GM19324 (cell line): ENCODE measurements around the gene UBE2U.

Experiments
- ATAC-seq: cut with Tn5 transposase; IDR thresholded peaks from one replicate; pipeline ENCODE4 v1.9.1; 2021; ENCODE audit warnings: mild to moderate bottlenecking, moderate library complexity; ENCODE audit not compliant: unreplicated experiment, low FRiP score

Gene UBE2U, protein sequence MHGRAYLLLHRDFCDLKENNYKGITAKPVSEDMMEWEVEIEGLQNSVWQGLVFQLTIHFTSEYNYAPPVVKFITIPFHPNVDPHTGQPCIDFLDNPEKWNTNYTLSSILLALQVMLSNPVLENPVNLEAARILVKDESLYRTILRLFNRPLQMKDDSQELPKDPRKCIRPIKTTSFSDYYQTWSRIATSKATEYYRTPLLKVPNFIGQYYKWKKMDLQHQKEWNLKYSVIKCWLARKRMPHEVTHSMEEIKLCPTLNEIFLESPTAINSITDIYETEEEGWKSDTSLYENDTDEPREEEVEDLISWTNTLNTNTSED

DNA sequence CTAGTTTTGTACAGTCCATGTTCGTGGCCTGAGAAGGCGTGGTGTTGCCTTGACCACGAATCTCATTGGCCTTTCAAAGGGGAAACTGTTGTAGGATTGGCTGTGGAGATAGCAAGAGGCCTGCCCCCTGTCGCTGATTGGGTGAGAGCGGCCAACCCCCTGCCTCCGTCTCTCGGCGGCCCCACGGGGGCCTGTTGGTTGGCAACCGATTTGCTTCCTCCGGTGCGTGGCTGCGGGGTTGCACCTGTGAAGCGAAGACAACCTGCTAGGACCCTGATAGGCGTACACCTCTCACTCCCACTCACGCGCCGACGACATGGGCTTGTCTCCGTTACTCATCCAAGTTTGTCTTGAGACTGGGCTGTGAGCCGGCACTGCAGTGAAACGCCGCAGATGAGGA lies at the start of gene UBE2U:
Gene UBE2U, plus strand, starts transcription at position 204 of the 400 bp plus-strand sequence. CDS start 428 bp downstream, outside the sequence.
- no peak for ATAC-seq

GRCh38 chr1:64155278-64155677 lies 48.1 kb upstream of the UBE2U start:
- ATAC-seq = no peak

DNA sequence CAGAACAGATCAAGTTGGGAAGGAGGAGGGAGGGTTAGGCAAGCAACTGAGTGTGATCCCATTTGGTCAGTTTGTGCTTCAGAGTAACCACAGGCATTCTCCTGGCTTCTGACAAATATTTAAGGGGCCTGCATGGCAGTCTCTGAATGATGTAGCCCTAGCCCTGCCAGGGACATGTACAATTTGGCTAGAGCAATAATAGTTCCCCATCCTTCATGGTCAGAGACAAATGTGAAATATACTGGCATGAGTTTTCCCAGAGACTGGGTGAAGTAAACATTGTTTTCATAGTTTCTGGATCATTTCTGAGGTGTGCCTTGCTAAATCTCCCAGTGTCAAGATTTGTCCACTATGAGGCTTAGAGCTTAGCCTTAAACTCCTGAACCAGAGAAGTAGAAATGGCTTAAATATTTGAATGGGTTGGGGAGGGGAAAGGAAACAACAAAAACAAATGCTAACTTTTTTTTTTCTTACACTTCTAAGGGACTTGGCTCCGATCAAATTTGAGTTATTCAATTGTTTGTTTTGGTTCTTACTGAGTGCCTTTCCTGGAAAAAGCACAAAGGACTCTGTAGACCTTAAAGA lies 42.0 kb upstream of the UBE2U start:
- ATAC-seq = no peak

DNA sequence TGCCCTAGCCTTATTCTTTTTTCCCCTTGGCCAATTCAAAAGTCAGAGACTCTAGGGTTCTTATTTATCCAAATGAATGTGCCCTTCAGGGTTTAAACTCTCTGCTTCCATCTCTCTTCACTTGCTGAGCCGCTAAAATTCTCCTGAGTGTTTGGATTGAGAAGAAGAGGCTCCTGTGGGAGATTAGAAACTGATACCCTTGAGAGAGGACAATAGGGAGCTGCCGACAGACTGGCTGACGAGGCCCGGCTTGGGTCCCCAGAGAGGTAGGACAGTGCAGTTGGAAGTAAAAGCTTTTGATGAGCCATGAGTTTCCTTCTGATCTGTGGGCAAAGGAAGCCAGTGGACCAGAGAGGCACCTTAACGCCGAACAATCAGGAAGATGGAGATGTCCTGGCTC lies 41.3 kb upstream of the UBE2U start:
- no peak for ATAC-seq

- ATAC-seq = no peak
Measured at GRCh38 chr1:64162804-64163203, 40.6 kb upstream of the UBE2U start.

- no peak for ATAC-seq
Measured at GRCh38 chr1:64163431-64163830, 40.0 kb upstream of the UBE2U start.

DNA sequence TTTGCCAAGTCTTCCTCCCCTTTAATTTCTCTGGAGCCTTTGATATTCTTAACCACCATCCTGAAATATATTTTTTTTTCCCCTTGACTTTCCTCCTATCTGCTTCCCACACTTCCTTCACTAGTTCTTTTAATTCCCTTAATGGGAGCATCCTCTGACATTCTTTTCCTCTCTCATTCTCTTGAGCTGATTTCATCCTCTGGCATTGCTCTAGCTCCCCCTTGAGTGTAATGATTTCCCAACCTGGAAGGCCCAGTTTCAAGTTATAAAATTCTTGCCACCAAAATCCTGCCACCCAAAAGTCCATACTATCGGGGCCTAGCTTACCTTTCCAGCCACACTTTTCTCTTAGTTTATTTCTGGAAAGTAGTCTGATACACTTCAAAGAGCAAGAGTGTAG lies 39.5 kb upstream of the UBE2U start:
- no peak for ATAC-seq

GRCh38 chr1:64166629-64167028 lies 36.8 kb upstream of the UBE2U start:
- no peak for ATAC-seq

DNA sequence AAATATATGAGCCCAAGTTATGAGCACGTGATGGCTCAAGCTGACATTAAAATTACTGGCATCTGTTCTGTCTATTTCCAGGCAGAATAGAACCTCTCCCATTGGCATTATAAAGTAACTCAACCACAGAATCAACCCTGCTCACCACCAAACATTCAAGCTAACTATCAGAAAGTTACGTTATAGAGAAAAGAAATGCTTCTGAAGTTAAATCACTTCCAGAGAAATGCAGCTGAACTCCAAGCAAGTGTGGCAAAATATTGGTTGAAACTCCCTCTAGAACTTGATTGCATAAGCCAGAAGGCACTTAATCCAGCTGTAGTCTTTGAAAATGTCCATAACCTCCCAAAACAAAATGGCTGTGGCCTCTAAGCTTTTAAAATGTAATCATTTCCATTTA lies 36.2 kb upstream of the UBE2U start:
- ATAC-seq = no peak

- no peak for ATAC-seq
Measured at GRCh38 chr1:64171246-64171645, 32.2 kb upstream of the UBE2U start.

- no peak for ATAC-seq
Measured at GRCh38 chr1:64171797-64172281, 31.6 kb upstream of the UBE2U start.

DNA sequence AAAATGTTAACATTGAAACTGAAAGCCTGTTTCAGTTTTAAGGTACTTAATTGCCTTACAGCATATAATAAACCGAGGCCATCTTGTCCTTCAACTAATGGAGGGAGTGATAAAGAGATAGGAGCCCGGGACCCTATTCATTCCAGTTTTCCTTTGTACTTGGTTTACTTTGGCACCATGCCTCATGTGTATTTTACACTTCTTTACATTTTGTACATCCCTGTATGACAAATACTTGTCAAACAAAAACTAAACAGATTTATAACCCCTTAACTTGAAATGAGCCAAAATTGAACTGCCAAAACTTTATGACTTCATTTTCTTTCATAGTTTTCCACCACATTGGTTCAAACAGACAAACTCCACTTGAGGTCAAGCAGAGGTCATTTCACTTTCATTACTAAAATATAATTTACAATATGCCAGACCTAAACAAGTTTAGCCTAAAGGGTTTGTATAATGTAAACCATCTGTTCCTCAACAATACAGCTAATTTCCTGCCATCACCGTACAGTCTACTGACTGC lies 30.9 kb upstream of the UBE2U start:
- ATAC-seq = no peak

- no peak for ATAC-seq
Measured at GRCh38 chr1:64173336-64173940, 30.0 kb upstream of the UBE2U start.

GRCh38 chr1:64175639-64176038 lies 27.8 kb upstream of the UBE2U start:
- no peak for ATAC-seq

GRCh38 chr1:64176659-64177058 lies 26.8 kb upstream of the UBE2U start:
- no peak for ATAC-seq

DNA sequence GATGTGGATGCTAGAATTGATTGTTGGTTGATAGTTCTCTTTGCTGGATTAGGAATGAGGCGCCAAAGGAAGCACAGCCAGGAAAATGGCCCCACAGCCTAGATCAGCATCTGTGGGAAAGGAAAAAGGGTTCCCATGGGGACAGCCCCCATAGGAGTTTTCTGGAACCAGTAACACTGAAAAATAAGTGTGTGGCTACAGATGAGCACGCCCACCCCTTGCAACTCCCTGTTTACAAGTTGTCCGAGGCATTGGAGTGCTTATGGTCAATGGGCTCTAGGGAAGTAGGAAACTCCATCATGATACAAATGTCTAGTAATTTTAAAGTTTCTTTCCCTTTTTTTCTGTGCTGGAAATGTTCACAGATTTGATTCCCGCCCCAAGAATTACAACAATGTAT lies 23.8 kb upstream of the UBE2U start:
- ATAC-seq = no peak

GRCh38 chr1:64182207-64182606 lies 21.2 kb upstream of the UBE2U start:
- ATAC-seq = no peak

- ATAC-seq = no peak
Measured at GRCh38 chr1:64183395-64184002, 19.9 kb upstream of the UBE2U start.

DNA sequence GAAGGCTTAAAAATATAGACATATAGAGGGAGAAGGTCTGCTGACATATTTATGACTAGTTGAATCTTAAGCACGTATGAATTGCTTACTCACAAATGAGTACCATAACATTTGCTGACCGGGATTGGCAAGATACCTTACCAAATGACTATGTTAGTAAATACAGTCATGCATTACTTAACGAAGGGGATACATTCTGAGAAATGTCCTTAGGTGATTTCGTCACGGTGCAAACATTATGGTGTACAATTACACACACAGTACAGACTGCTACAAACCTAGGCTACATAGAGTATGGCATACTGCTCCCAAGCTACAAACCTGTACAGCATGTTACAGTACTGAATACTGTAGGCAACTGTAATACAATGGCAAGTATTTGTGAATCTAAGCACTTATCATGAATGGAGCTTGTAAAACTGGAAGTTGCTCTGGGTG lies 19.4 kb upstream of the UBE2U start:
- no peak for ATAC-seq

DNA sequence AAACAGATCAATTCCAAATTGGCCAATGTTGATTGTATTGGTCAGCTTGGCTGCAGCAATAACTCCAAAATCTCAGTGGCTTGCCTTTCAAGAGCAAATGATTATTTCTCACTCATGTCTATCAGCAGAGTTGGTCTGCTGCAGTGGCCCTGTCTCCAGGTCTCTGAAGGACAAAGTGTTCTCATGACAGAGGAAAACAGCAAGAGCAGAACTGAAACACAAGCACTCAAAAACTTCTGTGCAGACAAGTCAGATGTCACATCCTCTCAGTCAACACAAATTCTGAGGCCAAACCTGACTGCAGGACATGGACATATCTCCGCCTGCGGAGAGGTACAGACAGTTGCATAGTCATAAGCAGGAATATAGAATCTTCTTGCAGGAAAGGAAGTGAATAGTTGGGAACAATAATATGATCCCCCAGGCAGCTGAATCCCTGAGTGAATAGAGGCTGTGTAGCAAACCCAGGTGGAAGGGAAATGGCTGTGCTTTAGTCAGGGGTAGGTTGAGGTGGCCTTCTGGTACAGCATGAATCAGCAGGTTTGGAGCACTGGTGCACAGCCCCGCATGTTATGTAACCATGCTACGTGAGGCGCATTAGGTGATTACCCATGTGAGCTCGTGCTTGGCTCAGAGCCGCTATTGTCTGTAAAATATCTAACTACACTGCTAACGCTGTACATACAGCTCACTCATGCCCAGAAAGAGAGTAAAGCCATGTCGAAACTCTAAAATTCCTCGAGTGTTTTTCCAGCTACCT lies 17.1 kb upstream of the UBE2U start:
- ATAC-seq = no peak
